Stimulated activated CD4-positive, alpha-beta T cell treated with anti-CD3 and anti-CD28 coated beads, Interleukin-15, amount 100 ng/mL, for 24 hours (primary cell): ENCODE results near the gene DCLRE1B.

Experiments
- DNase-seq: peaks from one replicate; pipeline ENCODE4 v3.0.0-alpha.2; 2020

Gene DCLRE1B

DNA sequence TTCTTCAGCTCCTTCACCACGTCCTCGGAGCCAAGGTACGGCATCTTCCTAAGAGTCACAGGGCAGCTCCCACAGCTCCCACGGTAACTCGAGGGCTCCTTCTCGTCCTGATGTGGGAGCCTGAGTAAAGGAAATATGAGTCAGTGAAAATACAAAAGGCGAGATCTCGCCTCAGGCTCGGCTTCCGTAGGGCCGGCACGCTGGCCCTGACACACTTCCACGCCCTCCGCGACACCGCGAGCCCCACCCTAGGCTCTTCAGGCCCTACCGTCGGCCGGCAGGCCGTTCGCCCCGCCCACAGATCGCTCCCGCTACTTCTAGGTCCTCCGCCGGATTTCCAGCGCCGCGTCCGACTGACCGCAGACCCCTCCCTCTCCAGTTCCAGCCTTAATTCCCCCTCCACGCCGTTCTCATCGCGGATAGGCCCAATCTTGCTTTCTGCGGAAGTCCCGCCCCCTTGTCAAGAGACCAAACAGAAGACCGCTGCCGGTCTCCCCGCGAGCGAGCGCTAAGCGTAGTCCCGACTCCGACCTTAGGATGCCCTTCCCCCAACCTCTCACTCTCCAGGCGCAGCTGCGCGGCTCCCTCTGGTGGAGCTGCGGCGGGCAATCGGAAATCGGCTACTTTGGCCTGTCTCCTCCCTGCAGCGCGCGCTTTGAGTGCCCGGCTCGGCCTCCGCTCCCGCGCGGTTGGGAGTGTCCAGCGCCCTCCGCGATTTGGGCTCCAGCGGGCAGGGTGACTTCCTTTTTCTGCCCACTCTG, at the start of gene DCLRE1B, which contains the start of gene AP4B1:
Gene DCLRE1B, plus strand, starts transcription at position 653 of the 761 bp plus-strand sequence. CDS start 261 bp downstream, outside the sequence.
Gene AP4B1, minus strand, starts transcription at position 126 of the 761 bp plus-strand sequence. Its CDS starts 82 bp downstream, at position 44.
- peak; percentile 99 for DNase-seq

- no peak for DNase-seq
Measured at GRCh38 chr1:113855630-113856400, 49.3 kb upstream of the DCLRE1B start.

GRCh38 chr1:113856401-113856790, 48.7 kb upstream of the DCLRE1B start:
- no peak for DNase-seq

GRCh38 chr1:113857776-113858175, 47.4 kb upstream of the DCLRE1B start:
- DNase-seq = no peak

DNA sequence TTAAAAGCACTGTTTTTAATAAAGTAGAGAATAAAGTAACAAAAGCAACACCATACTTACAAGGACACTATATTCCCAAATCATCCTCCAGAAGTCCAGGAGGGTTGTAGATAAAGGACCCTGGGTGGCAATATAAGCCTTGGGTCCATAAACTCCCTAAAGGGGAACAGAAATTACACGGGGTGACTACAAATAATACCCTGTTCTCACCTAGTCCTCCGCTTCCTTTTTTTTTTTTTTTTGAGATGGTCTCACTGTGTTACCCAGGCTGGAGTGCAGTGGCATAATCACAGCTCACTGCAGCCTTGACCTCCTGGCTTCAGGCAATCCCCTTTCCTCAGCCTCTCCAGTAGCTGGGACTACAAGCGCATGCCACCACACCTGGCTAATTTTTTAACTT, 46.7 kb upstream of the DCLRE1B start:
- no peak for DNase-seq

DNA sequence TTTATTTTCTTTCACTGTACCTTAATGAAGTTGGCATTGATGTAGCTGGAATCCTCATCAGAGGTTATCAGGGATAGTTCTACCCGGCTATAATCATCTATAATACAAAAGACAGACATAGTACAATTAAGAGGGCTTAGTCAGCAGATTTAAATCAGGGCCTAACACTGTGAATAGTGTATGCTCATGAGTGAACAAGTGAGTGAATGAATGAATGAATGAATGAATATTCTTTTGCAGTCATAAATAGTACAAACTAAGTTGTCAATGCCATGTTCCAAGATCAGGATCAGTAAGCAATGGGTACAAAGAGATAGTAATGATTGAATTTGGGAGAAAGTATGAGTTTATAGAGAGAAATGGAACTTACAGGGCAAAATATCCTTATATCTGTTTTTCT, 46.1 kb upstream of the DCLRE1B start:
- DNase-seq = no peak

- DNase-seq = no peak
Measured at GRCh38 chr1:113859478-113860175, 45.5 kb upstream of the DCLRE1B start.

DNA sequence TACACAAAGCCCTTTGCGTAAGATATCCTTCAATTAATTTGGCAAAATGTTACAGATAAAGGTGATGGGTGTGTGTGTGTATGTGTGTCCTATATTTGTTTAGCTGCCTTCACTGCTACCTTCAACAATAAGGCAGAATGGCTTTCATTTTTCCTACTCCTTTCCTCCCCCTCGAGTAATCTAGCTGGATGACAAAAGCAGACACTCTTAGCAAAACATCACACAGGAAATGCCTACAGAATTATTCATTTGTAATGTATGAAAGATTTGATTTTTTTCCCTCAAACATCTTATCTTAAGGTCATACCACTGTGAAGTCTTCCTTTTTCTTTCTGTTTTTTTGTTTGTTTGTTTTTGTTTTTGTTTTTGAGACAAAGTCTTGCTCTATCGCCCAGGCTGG, 44.2 kb upstream of the DCLRE1B start:
- DNase-seq = no peak

DNA sequence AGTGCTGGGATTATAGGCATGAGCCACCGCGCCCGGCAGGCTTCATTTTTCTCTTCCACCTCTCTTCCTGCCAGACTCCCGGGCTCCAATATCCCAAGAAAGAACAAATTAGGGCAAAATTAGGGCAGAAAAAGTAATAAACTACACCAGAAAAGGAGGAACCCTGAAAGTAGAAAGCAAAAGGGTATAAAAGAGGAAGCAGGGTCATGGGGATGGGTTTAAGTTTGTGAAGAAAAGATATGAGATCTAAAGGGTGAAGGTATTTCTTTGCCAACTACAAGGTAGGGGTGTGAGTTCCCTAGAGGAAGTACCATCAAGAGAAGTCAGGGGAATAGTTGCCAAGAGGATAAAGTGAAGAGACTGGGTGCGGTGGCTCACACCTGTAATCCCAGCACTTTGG, 43.5 kb upstream of the DCLRE1B start:
- no peak for DNase-seq

DNA sequence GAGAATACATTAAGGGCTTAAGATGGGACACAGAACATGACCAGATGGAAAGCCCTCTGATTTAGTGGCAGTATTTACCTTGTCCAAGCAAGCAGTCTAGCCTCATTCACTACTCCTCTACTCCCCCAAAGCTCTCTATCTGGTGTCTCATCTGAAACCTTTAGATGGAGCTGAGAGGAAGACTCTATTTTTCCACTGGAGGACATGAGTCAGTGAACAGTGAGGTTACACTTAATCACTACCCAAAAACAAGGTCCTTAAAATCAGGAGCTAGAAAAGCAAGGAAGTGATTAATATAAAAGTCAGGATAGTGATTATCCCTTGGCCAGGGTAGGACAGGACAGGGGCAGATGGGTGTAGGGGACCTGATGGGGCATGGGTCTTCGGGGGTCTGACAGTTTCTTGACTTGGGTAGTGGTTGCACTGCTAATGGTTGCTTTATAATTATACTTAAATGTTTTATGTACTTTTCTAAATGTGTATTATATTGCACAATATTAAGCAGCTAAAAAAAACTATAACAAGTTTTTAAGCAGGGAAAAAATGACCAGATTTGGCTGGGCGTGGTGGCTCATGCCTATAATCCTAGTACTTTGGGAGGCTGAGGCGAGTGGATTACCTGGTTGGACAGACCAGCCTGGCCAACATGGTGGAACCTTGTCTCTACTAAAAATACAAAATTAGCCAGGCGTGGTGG, 36.6 kb upstream of the DCLRE1B start:
- DNase-seq = peak; percentile 9

GRCh38 chr1:113870778-113871177, 34.3 kb upstream of the DCLRE1B start:
- DNase-seq = peak; percentile 25

DNA sequence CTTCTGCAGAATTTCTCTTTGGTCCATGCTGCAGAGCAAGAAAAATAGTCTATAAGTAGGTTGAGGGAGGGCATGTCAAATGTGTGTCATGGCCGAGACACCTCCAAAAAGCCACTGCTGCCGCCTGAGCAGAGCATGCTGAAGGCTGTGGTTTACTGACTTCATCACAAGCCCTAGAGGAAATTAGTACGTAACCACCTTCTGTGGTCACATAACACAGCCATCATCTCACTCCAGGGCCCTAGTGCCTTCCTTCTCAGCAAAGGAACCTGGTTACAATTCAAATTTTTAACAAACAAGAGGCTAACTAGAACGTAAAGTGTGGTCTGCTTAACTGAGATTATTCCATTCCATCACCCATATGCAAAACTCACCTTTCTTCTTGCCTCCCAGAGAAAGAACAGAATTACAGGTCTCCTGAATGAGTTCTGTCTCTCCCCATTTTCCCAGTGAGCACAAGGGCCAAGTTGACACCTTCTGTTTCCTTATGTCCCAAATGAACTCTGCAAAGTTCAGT, 33.5 kb upstream of the DCLRE1B start, which contains the start of gene PTPN22:
Gene PTPN22, minus strand, starts transcription at position 116 of the 517 bp plus-strand sequence.
- DNase-seq = peak; percentile 84

DNA sequence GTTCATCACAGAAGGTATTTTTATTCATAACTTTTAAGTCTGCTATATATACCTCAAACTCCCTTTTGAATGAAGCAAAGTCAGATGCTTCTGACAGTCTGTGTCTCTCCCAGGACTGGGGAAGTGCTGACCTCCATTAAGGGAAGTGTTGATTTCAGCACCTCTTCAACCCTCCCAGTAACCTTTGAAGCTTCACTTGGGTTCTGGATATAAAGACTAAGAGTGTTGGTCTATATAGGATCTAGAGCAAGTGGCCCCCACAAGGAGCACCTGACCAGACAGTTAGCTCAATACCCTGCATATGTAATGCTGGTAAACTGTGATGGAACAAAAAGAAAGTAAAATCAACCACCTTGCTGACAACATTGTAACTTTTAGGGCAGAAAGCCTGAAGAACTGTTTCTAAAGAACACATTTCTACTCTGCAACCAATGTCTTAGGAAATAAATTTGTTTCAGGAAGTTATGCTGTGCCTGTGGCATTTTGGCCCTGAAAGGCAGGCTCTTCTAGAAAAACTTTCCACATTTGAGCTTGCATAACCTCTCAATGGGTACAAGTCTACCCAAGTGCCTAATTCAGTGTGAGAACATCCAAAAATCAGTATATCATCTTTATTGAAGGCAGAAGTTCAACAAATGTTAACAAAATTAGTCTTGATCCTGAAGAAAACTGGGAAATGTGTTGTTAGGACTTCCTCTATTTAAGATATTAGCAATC, 32.7 kb upstream of the DCLRE1B start:
- DNase-seq = peak; percentile 8

DNA sequence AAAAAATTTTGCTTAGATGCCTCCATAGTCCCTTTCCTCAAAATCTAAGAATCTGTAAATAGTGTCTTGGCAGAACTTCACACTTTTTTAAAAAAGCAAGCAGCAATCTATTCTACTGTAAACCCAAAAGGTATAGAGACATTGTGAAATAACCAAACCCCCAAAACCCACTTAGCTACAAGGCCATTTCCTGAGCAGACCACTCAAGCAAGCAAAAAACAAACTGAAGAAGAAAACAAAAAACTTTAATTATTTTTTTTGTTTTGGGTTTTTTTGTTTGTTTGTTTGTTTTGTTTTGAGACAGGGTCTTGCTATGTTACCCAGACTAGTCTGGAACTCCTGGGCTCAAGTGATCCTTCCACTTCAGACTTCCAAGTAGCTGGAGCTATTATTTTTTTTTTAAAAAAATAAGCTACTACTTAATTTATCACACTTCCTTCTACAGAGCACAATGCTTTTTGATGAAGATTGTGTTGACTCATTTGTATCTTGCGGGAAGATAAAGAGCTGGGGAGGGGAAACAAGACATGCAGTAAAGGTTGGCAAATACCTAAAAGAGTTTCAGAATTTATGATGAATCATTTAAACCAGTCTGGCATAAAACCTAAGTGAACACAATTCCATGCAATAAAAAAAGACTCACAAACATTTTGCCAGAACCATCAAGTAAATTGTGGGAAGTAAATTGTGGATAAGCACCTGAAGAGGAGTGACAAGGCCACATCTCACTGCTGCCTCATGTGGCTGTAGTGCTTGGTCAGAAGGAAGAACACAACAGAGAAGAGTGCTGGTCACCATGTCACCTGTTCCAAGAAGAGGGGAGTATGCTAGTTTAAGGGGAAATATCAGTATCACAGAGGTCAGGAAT, 30.9 kb upstream of the DCLRE1B start:
- peak; percentile 30 for DNase-seq

- DNase-seq = no peak
Measured at GRCh38 chr1:113875714-113876113, 29.4 kb upstream of the DCLRE1B start.

GRCh38 chr1:113876176-113876575, 28.9 kb upstream of the DCLRE1B start:
- DNase-seq = no peak

DNA sequence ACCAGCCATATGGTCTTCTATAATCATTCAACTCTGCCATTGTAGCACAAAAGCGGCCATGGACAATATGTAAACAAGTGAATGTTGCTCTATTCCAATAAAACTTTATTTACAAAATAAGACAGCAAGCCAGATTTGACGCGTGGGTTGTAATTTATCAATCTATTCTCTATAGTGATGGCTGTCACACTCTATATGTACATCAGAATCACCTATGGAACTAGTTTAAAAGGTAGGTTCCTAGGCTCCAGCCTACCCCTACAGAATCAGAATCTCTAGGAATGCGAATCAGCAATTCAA, 25.4 kb upstream of the DCLRE1B start:
- DNase-seq = no peak

DNA sequence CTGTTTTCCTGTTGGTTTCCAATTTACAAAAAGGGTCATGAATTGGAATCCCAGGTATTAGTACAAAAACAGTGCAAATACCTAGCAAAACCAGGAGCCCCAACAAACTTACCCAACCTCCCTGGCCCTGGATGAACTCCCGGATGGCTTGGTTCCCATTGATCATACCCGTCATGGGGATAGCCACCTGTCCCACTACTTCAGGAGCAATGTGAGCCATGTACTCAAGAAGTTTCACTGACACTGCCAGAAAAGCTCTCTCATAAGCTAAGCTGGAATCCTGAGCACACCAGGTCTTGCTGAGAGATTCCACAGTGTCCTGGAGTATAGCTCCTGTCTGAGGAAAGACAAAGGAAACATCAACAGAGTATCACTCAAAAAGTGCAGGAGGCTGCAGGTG, 23.5 kb upstream of the DCLRE1B start:
- no peak for DNase-seq

- no peak for DNase-seq
Measured at GRCh38 chr1:113886417-113887401, 18.4 kb upstream of the DCLRE1B start.
